ENCODE measurements around the gene APBA3. TPM values are rescaled to one million over a fixed set of nuclear protein-coding genes. Genes with fewer than 3 reads are reported as not detected.
"Not testable (repeated sequence)": the region's sequence is repeated elsewhere in the genome, so short reads cannot be mapped to it uniquely, and the experiment has no call there.

Gene APBA3
- polyA plus RNA-seq, 1 donor, result 21.1 TPM

GRCh38 chr19:3760871-3761361, 576 bp downstream of the APBA3 start:
- Histone ChIP-seq H3K9me3 (ENCODE audit: control insufficient read depth, low read depth, low read length) (no peaks in the 10 kb centered on the region), H3K4me3 (ENCODE audit: low read length) (peak overlapping the region; percentile 89), H3K36me3 (ENCODE audit: control insufficient read depth, insufficient read depth, low read length) (peaks cover 24% of the 10 kb centered on the region), H3K27me3 (ENCODE audit: control insufficient read depth, insufficient read depth, low read length) (no peaks in the 10 kb centered on the region), H3K4me1 (ENCODE audit: control insufficient read depth, insufficient read depth, low read length) (peaks cover 10% of the 10 kb centered on the region), H3K27ac (ENCODE audit: low read length) (no peak overlapping the region)
- DNase-seq, result peak in 1 of 2 donors; percentile 13
- 80% methylated on average over 1 of the region's 7 CpGs for WGBS (ENCODE audit: insufficient coverage, low lambda C conversion rate)

GRCh38 chr19:3759482-3760254, 1.8 kb downstream of the APBA3 start:
- no peak overlapping the region for H3K4me3 ChIP-seq (ENCODE audit: low read length)
- no peak for DNase-seq
- no peaks in the 10 kb centered on the region for H3K9me3 ChIP-seq (ENCODE audit: control insufficient read depth, low read depth, low read length)
- H3K27me3 ChIP-seq (ENCODE audit: control insufficient read depth, insufficient read depth, low read length), result no peaks in the 10 kb centered on the region
- peaks cover 19% of the 10 kb centered on the region for H3K36me3 ChIP-seq (ENCODE audit: control insufficient read depth, insufficient read depth, low read length)
- peaks cover 10% of the 10 kb centered on the region for H3K4me1 ChIP-seq (ENCODE audit: control insufficient read depth, insufficient read depth, low read length)
- no CpG with 5 or more reads among the region's 19 CpGs for WGBS (ENCODE audit: insufficient coverage, low lambda C conversion rate)
- no peak overlapping the region for H3K27ac ChIP-seq (ENCODE audit: low read length)

DNA sequence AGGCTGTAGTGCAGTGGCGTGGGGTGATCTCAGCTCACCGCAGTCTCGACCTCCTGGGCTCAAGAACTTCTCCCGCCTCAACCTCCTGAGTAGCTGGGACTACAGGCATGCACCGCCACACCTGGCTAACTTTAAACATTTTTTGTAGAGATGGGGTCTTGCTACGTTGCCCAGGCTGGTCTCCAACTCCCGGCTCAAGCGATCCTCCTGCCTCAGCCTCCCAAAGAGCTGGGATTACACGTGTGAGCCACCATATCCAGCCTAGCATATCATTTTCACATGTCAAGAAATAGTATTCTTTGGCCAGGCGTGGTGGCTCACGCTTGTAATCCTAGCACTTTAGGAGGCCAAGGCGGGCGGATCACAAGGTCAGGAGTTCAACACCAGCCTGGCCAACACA, 3.2 kb downstream of the APBA3 start:
- not testable (repeated sequence) for H3K9me3 ChIP-seq (ENCODE audit: control insufficient read depth, low read depth, low read length); H3K4me3 ChIP-seq (ENCODE audit: low read length); DNase-seq; H3K27me3 ChIP-seq (ENCODE audit: control insufficient read depth, insufficient read depth, low read length); H3K27ac ChIP-seq (ENCODE audit: low read length); H3K4me1 ChIP-seq (ENCODE audit: control insufficient read depth, insufficient read depth, low read length)
- H3K36me3 ChIP-seq (ENCODE audit: control insufficient read depth, insufficient read depth, low read length), result peaks cover 20% of the 10 kb centered on the region
- no CpG with 5 or more reads among the region's 13 CpGs for WGBS (ENCODE audit: insufficient coverage, low lambda C conversion rate)

GRCh38 chr19:3757705-3758104, 3.8 kb downstream of the APBA3 start:
- H3K4me3 ChIP-seq (ENCODE audit: low read length); DNase-seq; H3K27ac ChIP-seq (ENCODE audit: low read length); H3K27me3 ChIP-seq (ENCODE audit: control insufficient read depth, insufficient read depth, low read length); H3K4me1 ChIP-seq (ENCODE audit: control insufficient read depth, insufficient read depth, low read length); H3K9me3 ChIP-seq (ENCODE audit: control insufficient read depth, low read depth, low read length): not testable (repeated sequence)
- WGBS (ENCODE audit: insufficient coverage, low lambda C conversion rate), result no CpG with 5 or more reads among the region's 7 CpGs
- H3K36me3 ChIP-seq (ENCODE audit: control insufficient read depth, insufficient read depth, low read length), result peaks cover 26% of the 10 kb centered on the region

DNA sequence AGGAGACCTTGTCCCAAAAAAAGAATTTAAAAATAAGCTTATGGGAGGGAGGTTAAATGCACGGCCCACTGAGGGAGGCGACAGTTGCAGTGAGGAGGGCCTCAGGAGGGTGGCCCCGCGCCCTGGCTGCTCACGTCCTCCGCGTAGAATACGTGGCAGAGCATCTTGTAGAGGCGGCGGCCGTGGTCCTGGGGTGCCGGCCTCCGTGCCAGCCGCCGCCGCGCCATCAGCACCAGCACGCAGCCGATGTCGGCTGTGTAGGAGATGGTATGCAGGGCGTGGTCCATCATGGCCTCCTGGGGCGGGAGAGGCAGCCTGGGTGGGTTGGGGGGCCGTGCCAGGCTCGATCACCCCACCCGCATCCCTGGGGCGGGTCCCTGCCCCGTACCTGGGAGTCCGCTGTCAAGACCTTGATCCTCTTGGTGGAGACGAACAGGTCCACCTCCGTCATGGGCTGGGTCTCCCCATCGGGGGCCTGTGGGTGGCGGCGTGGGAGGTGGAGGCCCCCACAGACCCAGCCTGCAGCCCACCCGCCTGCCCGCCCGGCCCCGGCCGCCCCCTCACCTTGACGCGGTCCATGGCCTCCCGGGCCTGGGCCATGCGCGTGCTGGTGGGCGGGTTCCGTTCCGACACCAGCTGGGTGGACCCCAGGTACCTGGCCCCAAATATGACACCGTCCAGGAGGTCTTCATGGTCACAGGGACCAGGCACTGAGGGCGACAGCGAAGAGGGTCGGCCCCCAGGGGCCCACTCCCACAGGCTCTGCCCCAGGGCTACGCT, 7.7 kb downstream of the APBA3 start:
- H3K27ac ChIP-seq (ENCODE audit: low read length), result no peak overlapping the region
- no peak for DNase-seq
- no peak overlapping the region for H3K4me3 ChIP-seq (ENCODE audit: low read length)
- H3K4me1 ChIP-seq (ENCODE audit: control insufficient read depth, insufficient read depth, low read length), result no peaks in the 10 kb centered on the region
- peaks cover 52% of the 10 kb centered on the region for H3K36me3 ChIP-seq (ENCODE audit: control insufficient read depth, insufficient read depth, low read length)
- WGBS (ENCODE audit: insufficient coverage, low lambda C conversion rate), result no CpG with 5 or more reads among the region's 51 CpGs
- peaks cover 6% of the 10 kb centered on the region for H3K9me3 ChIP-seq (ENCODE audit: control insufficient read depth, low read depth, low read length)
- H3K27me3 ChIP-seq (ENCODE audit: control insufficient read depth, insufficient read depth, low read length), result no peaks in the 10 kb centered on the region

DNA sequence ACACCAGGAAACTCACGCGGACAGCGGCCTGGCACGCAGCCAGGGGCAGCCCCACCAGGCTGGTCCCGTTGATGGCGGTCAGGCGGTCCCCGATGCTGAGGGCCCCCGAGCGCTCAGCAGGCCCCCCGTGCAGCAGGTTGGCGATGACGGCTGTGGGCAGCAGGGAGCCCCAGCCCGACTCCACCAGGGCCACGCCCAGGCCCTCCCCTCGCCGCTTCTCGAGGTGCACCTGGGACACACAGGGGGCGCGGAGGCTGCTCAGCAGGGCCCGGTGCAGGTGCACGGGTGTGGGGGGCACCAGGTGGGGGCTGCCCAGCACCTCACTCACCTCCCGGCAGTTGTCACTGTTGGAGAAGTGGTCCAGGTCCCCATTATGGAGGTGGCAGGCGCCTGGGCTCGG, 9.0 kb downstream of the APBA3 start:
- no peak for DNase-seq
- no peaks in the 10 kb centered on the region for H3K27me3 ChIP-seq (ENCODE audit: control insufficient read depth, insufficient read depth, low read length)
- H3K36me3 ChIP-seq (ENCODE audit: control insufficient read depth, insufficient read depth, low read length), result peaks cover 53% of the 10 kb centered on the region
- H3K27ac ChIP-seq (ENCODE audit: low read length), result no peak overlapping the region
- H3K9me3 ChIP-seq (ENCODE audit: control insufficient read depth, low read depth, low read length), result peaks cover 6% of the 10 kb centered on the region
- no peak overlapping the region for H3K4me3 ChIP-seq (ENCODE audit: low read length)
- no CpG with 5 or more reads among the region's 25 CpGs for WGBS (ENCODE audit: insufficient coverage, low lambda C conversion rate)
- H3K4me1 ChIP-seq (ENCODE audit: control insufficient read depth, insufficient read depth, low read length), result no peaks in the 10 kb centered on the region

- no CpG with 5 or more reads among the region's 30 CpGs for whole genome bisulfite sequencing (ENCODE audit: insufficient coverage, low lambda C conversion rate)
- Histone ChIP-seq H3K9me3 (ENCODE audit: control insufficient read depth, low read depth, low read length) (peaks cover 6% of the 10 kb centered on the region), H3K27ac (ENCODE audit: low read length) (no peak overlapping the region)
Measured at GRCh38 chr19:3751236-3751635, 10.3 kb downstream of the APBA3 start.

GRCh38 chr19:3750211-3750610, 11.3 kb downstream of the APBA3 start:
- Histone ChIP-seq H3K4me3 (ENCODE audit: low read length) (no peak overlapping the region), H3K27ac (ENCODE audit: low read length) (no peak overlapping the region), H3K9me3 (ENCODE audit: control insufficient read depth, low read depth, low read length) (peaks cover 6% of the 10 kb centered on the region), H3K36me3 (ENCODE audit: control insufficient read depth, insufficient read depth, low read length) (peaks cover 66% of the 10 kb centered on the region), H3K4me1 (ENCODE audit: control insufficient read depth, insufficient read depth, low read length) (no peaks in the 10 kb centered on the region), H3K27me3 (ENCODE audit: control insufficient read depth, insufficient read depth, low read length) (no peaks in the 10 kb centered on the region)
- WGBS (ENCODE audit: insufficient coverage, low lambda C conversion rate), result no CpG with 5 or more reads among the region's 2 CpGs
- DNase-seq, result no peak

More at GRCh38 chr19:3751236-3751635, 10.3 kb downstream of the APBA3 start:
- Histone ChIP-seq H3K4me1 (ENCODE audit: control insufficient read depth, insufficient read depth, low read length) (no peaks in the 10 kb centered on the region), H3K36me3 (ENCODE audit: control insufficient read depth, insufficient read depth, low read length) (peaks cover 58% of the 10 kb centered on the region), H3K4me3 (ENCODE audit: low read length) (no peak overlapping the region), H3K27me3 (ENCODE audit: control insufficient read depth, insufficient read depth, low read length) (no peaks in the 10 kb centered on the region)
- DNase-seq, result no peak

DNA sequence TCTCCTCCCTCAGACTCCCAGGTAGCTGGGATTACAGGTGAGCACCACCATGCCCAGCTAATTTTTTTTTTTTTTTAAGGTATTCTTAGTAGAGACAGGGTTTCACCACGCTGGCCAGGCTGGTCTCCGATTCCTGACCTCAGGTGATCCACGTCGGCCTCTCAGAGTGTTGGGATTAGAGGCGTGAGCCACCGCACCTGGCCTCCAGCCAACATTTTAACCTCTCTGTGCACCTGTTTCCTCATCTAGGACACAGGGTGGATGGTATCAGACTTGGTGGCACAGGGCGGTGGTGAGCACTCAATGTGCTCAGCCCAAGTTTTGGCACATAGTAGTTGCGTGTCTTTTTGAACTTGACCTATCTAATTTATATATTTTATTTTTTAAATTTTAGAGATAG, 12.5 kb downstream of the APBA3 start:
- DNase-seq, result no peak
- no peak overlapping the region for H3K4me3 ChIP-seq (ENCODE audit: low read length)
- H3K4me1 ChIP-seq (ENCODE audit: control insufficient read depth, insufficient read depth, low read length), result no peaks in the 10 kb centered on the region
- peaks cover 6% of the 10 kb centered on the region for H3K9me3 ChIP-seq (ENCODE audit: control insufficient read depth, low read depth, low read length)
- H3K27me3 ChIP-seq (ENCODE audit: control insufficient read depth, insufficient read depth, low read length), result no peaks in the 10 kb centered on the region
- H3K36me3 ChIP-seq (ENCODE audit: control insufficient read depth, insufficient read depth, low read length), result peaks cover 68% of the 10 kb centered on the region
- H3K27ac ChIP-seq (ENCODE audit: low read length), result no peak overlapping the region
- no CpG with 5 or more reads among the region's 8 CpGs for WGBS (ENCODE audit: insufficient coverage, low lambda C conversion rate)

- Histone ChIP-seq H3K27me3 (ENCODE audit: control insufficient read depth, insufficient read depth, low read length) (no peaks in the 10 kb centered on the region), H3K4me3 (ENCODE audit: low read length) (no peak overlapping the region), H3K36me3 (ENCODE audit: control insufficient read depth, insufficient read depth, low read length) (peaks cover 58% of the 10 kb centered on the region), H3K9me3 (ENCODE audit: control insufficient read depth, low read depth, low read length) (no peaks in the 10 kb centered on the region), H3K27ac (ENCODE audit: low read length) (no peak overlapping the region), H3K4me1 (ENCODE audit: control insufficient read depth, insufficient read depth, low read length) (no peaks in the 10 kb centered on the region)
- DNase-seq, result no peak
- WGBS (ENCODE audit: insufficient coverage, low lambda C conversion rate), result no CpG with 5 or more reads among the region's 31 CpGs
Measured at GRCh38 chr19:3746371-3747056, 15.0 kb downstream of the APBA3 start.

All from large intestine (tissue), 3 donors.